Panc1 (cell line): Measurements from ENCODE around the gene SNAP25. TPM values are rescaled to one million over a fixed set of nuclear protein-coding genes. Genes with fewer than 3 reads are reported as not detected.

Experiments
- ATAC-seq: fragments of 200-7000 bp; cut with Tn5 transposase; 2 replicates; pipeline ENCODE4 v1.9.1; 2020; ENCODE audit warnings: mild to moderate bottlenecking, moderate library complexity
- BruUV-seq: library from RNA; stranded (reverse); fragments of 400-500 nt; replicated peaks from 2 replicates; lab custom pipeline; 2021; lab: Mats Ljungman, UMichigan
- CTCF ChIA-PET: fragments of 300-600 bp; sonication (Branson Sonifier 250); formaldehyde crosslinking; loops from one replicate; lab custom pipeline; 2022; ENCODE audit warnings: antibody characterized with exemption; lab: Charles Lee
- POLR2A ChIA-PET: fragments of 300-600 bp; sonication (Branson Sonifier 250); formaldehyde crosslinking; loops from one replicate; lab custom pipeline; 2022; ENCODE audit warnings: antibody characterized with exemption; lab: Charles Lee
- DNase-seq: peaks from one replicate; pipeline ENCODE4 v3.0.0-alpha.2; 2010; ENCODE audit warnings: low read depth, low spot score
- H3K27ac ChIP-seq: 2 replicates; pipeline ENCODE4 v1.5.1; 2011; ENCODE audit warnings: mild to moderate bottlenecking, low read length, inconsistent platforms
- H3K27me3 ChIP-seq: fragments of 200-500 bp; sonication (Bioruptor generic); 2 replicates; pipeline ENCODE4 v1.6.0; 2014; ENCODE audit warnings: low read length, inconsistent platforms; ENCODE audit not compliant: control insufficient read depth, insufficient read depth
- H3K36me3 ChIP-seq: fragments of 200-500 bp; sonication (Bioruptor generic); 2 replicates; pipeline ENCODE4 v1.5.1; 2014; ENCODE audit warnings: inconsistent platforms, mild to moderate bottlenecking, low read length, moderate library complexity; ENCODE audit not compliant: control insufficient read depth, insufficient read depth
- H3K4me1 ChIP-seq: 2 replicates; pipeline ENCODE4 v1.5.1; 2011; ENCODE audit warnings: inconsistent platforms, mild to moderate bottlenecking, low read length, moderate library complexity; ENCODE audit not compliant: control insufficient read depth, insufficient read depth
- H3K4me3 ChIP-seq, 2 experiments: 2 replicates each; pipeline ENCODE4 v1.5.1; 2011 to 2012; ENCODE audit warnings: low read depth in 2 of 2, low read length in 2 of 2, mild to moderate bottlenecking in 2 of 2, inconsistent platforms in 1 of 2, moderate library complexity in 1 of 2
- H3K9me3 ChIP-seq: fragments of 200-500 bp; sonication (Bioruptor generic); 2 replicates; pipeline ENCODE4 v1.5.1; 2014; ENCODE audit warnings: low read depth, mild to moderate bottlenecking, inconsistent platforms, low read length, moderate library complexity; ENCODE audit not compliant: control insufficient read depth, insufficient read depth
- CTCF ChIP-seq: fragments of 450-650 bp; IDR thresholded peaks from 2 replicates; pipeline ENCODE4 v1.5.1; 2017; ENCODE audit warnings: mild to moderate bottlenecking
- POLR2AphosphoS5 ChIP-seq: IDR thresholded peaks from 2 replicates; pipeline ENCODE4 v1.6.1; 2012; ENCODE audit warnings: mild to moderate bottlenecking, low read depth, low read length, moderate library complexity
- REST ChIP-seq, 2 experiments: IDR thresholded peaks; 2 replicates each; pipeline ENCODE4 v1.6.1; 2011 to 2012; ENCODE audit warnings: low read depth in 2 of 2, control low read depth in 1 of 2, low read length in 1 of 2, mild to moderate bottlenecking in 1 of 2, moderate library complexity in 1 of 2; ENCODE audit not compliant: insufficient read depth in 1 of 2
- SIN3A ChIP-seq: IDR thresholded peaks from 2 replicates; pipeline ENCODE4 v1.6.1; 2012; ENCODE audit warnings: low read depth, mild to moderate bottlenecking, low read length, moderate library complexity, borderline replicate concordance; ENCODE audit not compliant: insufficient read depth
- TCF7L2 ChIP-seq: IDR thresholded peaks from 2 replicates; pipeline ENCODE4 v1.6.1; 2011; ENCODE audit warnings: mild to moderate bottlenecking, low read depth, low read length, inconsistent platforms
- in situ Hi-C: cut with HindIII; loops from 2 replicates; pipeline ENCODE4 v1.10.0; 2016; ENCODE audit warnings: low sequenced_read_pairs, low pct_unique_long_range_greater_than_20kb
- intact Hi-C: fragments of 100-400 bp; cut with micrococcal nuclease; formaldehyde crosslinking; loops from one replicate; pipeline ENCODE4 v1.10.0; 2022; ENCODE audit not compliant: unreplicated experiment
- total RNA-seq: library from RNA; stranded (reverse); gene quantifications from one replicate; pipeline ENCODE4 v1.2.1, GENCODE V29; 2021; ENCODE audit not compliant: unreplicated experiment

SNAP25 gene
- total RNA-seq, 1 experiment from 2014 or later: 0.69 TPM

GRCh38 chr20:10170261-10170660 is 48.4 kb upstream of the SNAP25 start:
- BruUV-seq: no TSS peak
- intact Hi-C loops: no loop called here
- Histone ChIP-seq H3K27ac (no peak overlapping the region), H3K9me3 (no peaks in the 10 kb centered on the region), H3K27me3 (peaks cover 7% of the 10 kb centered on the region; the same call in 1 of the 2 replicates), H3K4me1 (no peaks in the 10 kb centered on the region), H3K4me3 (no peak overlapping the region), H3K36me3 (no peaks in the 10 kb centered on the region)
- ChIA-PET POLR2A (no interaction called here), CTCF (no interaction called here)
- in situ Hi-C loops: no loop called here
- no peak for TF ChIP-seq CTCF
- TF ChIP-seq SIN3A: no peak
- TF ChIP-seq REST (IDR thresholded peaks at IDR 0.05; ENCODE audit: insufficient read depth in 1 of 2, low read depth in 2 of 2, low read length in 1 of 2): no peak
- no peak for TF ChIP-seq TCF7L2
- TF ChIP-seq POLR2AphosphoS5: no peak
- ATAC-seq: no peak
- no peak for DNase-seq

- no peaks in the 10 kb centered on the region for H3K4me1 ChIP-seq
- POLR2A ChIA-PET: no interaction called here
- peak overlapping the region; percentile 36 to 63 for H3K4me3 ChIP-seq
- H3K9me3 ChIP-seq: no peaks in the 10 kb centered on the region
- CTCF ChIA-PET: no interaction called here
- no peaks in the 10 kb centered on the region for H3K36me3 ChIP-seq
- peaks cover 7% of the 10 kb centered on the region; the same call in 1 of the 2 replicates for H3K27me3 ChIP-seq
- BruUV-seq: no TSS peak
- intact Hi-C loops: no loop called here
- no peak for TF ChIP-seq SIN3A
- no peak for TF ChIP-seq POLR2AphosphoS5
- no peak for TF ChIP-seq CTCF
- no peak for TF ChIP-seq TCF7L2
- H3K27ac ChIP-seq: no peak overlapping the region
- in situ Hi-C loops: no loop called here
- no peak for DNase-seq
- ATAC-seq: peak; percentile 98
Observed at GRCh38 chr20:10171864-10172751, 46.5 kb upstream of the SNAP25 start.
